ENCODE data around the gene UBAP1. TPM values are rescaled to one million over a fixed set of nuclear protein-coding genes. Genes with fewer than 3 reads are reported as not detected.

The UBAP1 gene
- total RNA-seq, 1 donor from 2014 or later = 32.5 TPM

GRCh38 chr9:34254966-34255825 is 76.4 kb downstream of the UBAP1 start:
- Mint-ChIP-seq H3K9me3 (ENCODE audit: unreplicated experiment) (no peaks in the 10 kb centered on the region), H3K27ac (ENCODE audit: unreplicated experiment) (no peak overlapping the region)

GRCh38 chr9:34256104-34256503 is 77.3 kb downstream of the UBAP1 start:
- TF ChIP-seq CTCF (IDR thresholded peaks at IDR 0.05; ENCODE audit: unreplicated experiment) = no peak

More at GRCh38 chr9:34254966-34255825, 76.4 kb downstream of the UBAP1 start:
- Mint-ChIP-seq H3K27me3 (ENCODE audit: unreplicated experiment) (peaks cover 4% of the 10 kb centered on the region), H3K4me3 (ENCODE audit: unreplicated experiment) (no peak overlapping the region), H3K36me3 (ENCODE audit: low read depth, unreplicated experiment) (peaks cover 25% of the 10 kb centered on the region), H3K4me1 (ENCODE audit: unreplicated experiment) (no peaks in the 10 kb centered on the region)
- TF ChIP-seq CTCF (IDR thresholded peaks at IDR 0.05; ENCODE audit: unreplicated experiment) = no peak
- DNase-seq (ENCODE audit: low spot score) = no peak

GRCh38 chr9:34256987-34257585 is 78.2 kb downstream of the UBAP1 start:
- H3K9me3 Mint-ChIP-seq (ENCODE audit: unreplicated experiment) = no peaks in the 10 kb centered on the region
- TF ChIP-seq CTCF (IDR thresholded peaks at IDR 0.05; ENCODE audit: unreplicated experiment) = no peak
- DNase-seq (ENCODE audit: low spot score) = no peak
- H3K4me1 Mint-ChIP-seq (ENCODE audit: unreplicated experiment) = no peaks in the 10 kb centered on the region
- H3K27me3 Mint-ChIP-seq (ENCODE audit: unreplicated experiment) = peaks cover 4% of the 10 kb centered on the region
- H3K4me3 Mint-ChIP-seq (ENCODE audit: unreplicated experiment) = no peak overlapping the region
- peaks cover 18% of the 10 kb centered on the region for H3K36me3 Mint-ChIP-seq (ENCODE audit: low read depth, unreplicated experiment)
- H3K27ac Mint-ChIP-seq (ENCODE audit: unreplicated experiment) = peak overlapping the region; percentile 36

More at GRCh38 chr9:34256104-34256503, 77.3 kb downstream of the UBAP1 start:
- H3K9me3 Mint-ChIP-seq (ENCODE audit: unreplicated experiment) = no peaks in the 10 kb centered on the region
- H3K27me3 Mint-ChIP-seq (ENCODE audit: unreplicated experiment) = peaks cover 4% of the 10 kb centered on the region
- H3K4me1 Mint-ChIP-seq (ENCODE audit: unreplicated experiment) = no peaks in the 10 kb centered on the region
- peaks cover 18% of the 10 kb centered on the region for H3K36me3 Mint-ChIP-seq (ENCODE audit: low read depth, unreplicated experiment)
- DNase-seq (ENCODE audit: low spot score) = no peak
- H3K27ac Mint-ChIP-seq (ENCODE audit: unreplicated experiment) = no peak overlapping the region
- H3K4me3 Mint-ChIP-seq (ENCODE audit: unreplicated experiment) = no peak overlapping the region

GRCh38 chr9:34259315-34259714 is 80.5 kb downstream of the UBAP1 start:
- Mint-ChIP-seq H3K9me3 (ENCODE audit: unreplicated experiment) (no peaks in the 10 kb centered on the region), H3K4me3 (ENCODE audit: unreplicated experiment) (no peak overlapping the region), H3K27me3 (ENCODE audit: unreplicated experiment) (peaks cover 3% of the 10 kb centered on the region), H3K36me3 (ENCODE audit: low read depth, unreplicated experiment) (peaks cover 17% of the 10 kb centered on the region), H3K27ac (ENCODE audit: unreplicated experiment) (no peak overlapping the region), H3K4me1 (ENCODE audit: unreplicated experiment) (peaks cover 3% of the 10 kb centered on the region)
- DNase-seq (ENCODE audit: low spot score) = no peak
- TF ChIP-seq CTCF (IDR thresholded peaks at IDR 0.05; ENCODE audit: unreplicated experiment) = no peak

- H3K9me3 Mint-ChIP-seq (ENCODE audit: unreplicated experiment) = no peaks in the 10 kb centered on the region
- TF ChIP-seq CTCF (IDR thresholded peaks at IDR 0.05; ENCODE audit: unreplicated experiment) = no peak
- no peaks in the 10 kb centered on the region for H3K27me3 Mint-ChIP-seq (ENCODE audit: unreplicated experiment)
- peaks cover 3% of the 10 kb centered on the region for H3K4me1 Mint-ChIP-seq (ENCODE audit: unreplicated experiment)
- no peak for DNase-seq (ENCODE audit: low spot score)
- no peak overlapping the region for H3K27ac Mint-ChIP-seq (ENCODE audit: unreplicated experiment)
- H3K4me3 Mint-ChIP-seq (ENCODE audit: unreplicated experiment) = no peak overlapping the region
- no peaks in the 10 kb centered on the region for H3K36me3 Mint-ChIP-seq (ENCODE audit: low read depth, unreplicated experiment)
Measured at GRCh38 chr9:34262971-34263370, 84.1 kb downstream of the UBAP1 start.
